SU-DHL-6 (cell line): ENCODE data around the gene GPI.
"Not testable (repeated sequence)": the region's sequence is repeated elsewhere in the genome, so short reads cannot be mapped to it uniquely, and the experiment has no call there.

ENCODE experiments used
- H2AFZ ChIP-seq: fragments of 200-600 bp; sonication (generic); 2 replicates; pipeline ENCODE4 v1.6.1; 2014; ENCODE audit warnings: low read depth, mild to moderate bottlenecking, moderate library complexity, mixed read lengths, antibody characterized with exemption, low read length; ENCODE audit not compliant: severe bottlenecking
- H3F3A ChIP-seq: fragments of 200-600 bp; shearing (Covaris generic); 2 replicates; pipeline ENCODE4 v1.6.0; 2016; ENCODE audit warnings: antibody characterized with exemption, mild to moderate bottlenecking; ENCODE audit not compliant: insufficient read depth
- H3K27ac ChIP-seq: fragments of 200-600 bp; sonication (generic); 2 replicates; pipeline ENCODE4 v1.5.1; 2016; ENCODE audit warnings: low read depth, mild to moderate bottlenecking, low read length, moderate library complexity, mixed read lengths
- H3K27me3 ChIP-seq: fragments of 200-600 bp; sonication (generic), shearing (Covaris generic); 2 replicates; pipeline ENCODE4 v1.6.0; 2014; ENCODE audit warnings: mild to moderate bottlenecking, low read length
- H3K36me3 ChIP-seq: fragments of 200-600 bp; sonication (generic); 2 replicates; pipeline ENCODE4 v1.6.1; 2014; ENCODE audit warnings: mild to moderate bottlenecking, low read length, mixed read lengths
- H3K4me2 ChIP-seq: fragments of 300-600, 200-600 bp; shearing (Covaris generic), sonication (generic); 2 replicates; pipeline ENCODE4 v1.6.0; 2014; ENCODE audit warnings: low read length, low read depth, mild to moderate bottlenecking; ENCODE audit not compliant: poor library complexity, severe bottlenecking
- H3K4me3 ChIP-seq: fragments of 200-600 bp; sonication (generic); 2 replicates; pipeline ENCODE4 v1.5.1; 2014; ENCODE audit warnings: antibody characterized with exemption, low read length, mild to moderate bottlenecking, mixed read lengths; ENCODE audit not compliant: insufficient read depth, poor library complexity, severe bottlenecking
- H3K79me2 ChIP-seq: fragments of 200-600 bp; sonication (generic); 2 replicates; pipeline ENCODE4 v1.6.1; 2014; ENCODE audit warnings: mild to moderate bottlenecking, low read length, moderate library complexity; ENCODE audit not compliant: insufficient read depth
- H3K9ac ChIP-seq: fragments of 200-600 bp; sonication (generic); 2 replicates; pipeline ENCODE4 v1.7.0; 2014; ENCODE audit warnings: mild to moderate bottlenecking, low read length
- H3K9me2 ChIP-seq: fragments of 200-600 bp; sonication (generic); replicated peaks from 2 replicates; pipeline ENCODE4 v1.6.1; 2014; ENCODE audit warnings: low read length; ENCODE audit not compliant: insufficient read depth
- H3K9me3 ChIP-seq: fragments of 200-600 bp; sonication (generic); 2 replicates; pipeline ENCODE4 v1.6.1; 2014; ENCODE audit warnings: low read length, mixed read lengths; ENCODE audit not compliant: insufficient read depth
- H4K20me1 ChIP-seq: fragments of 200-600 bp; sonication (generic); 2 replicates; pipeline ENCODE4 v1.6.1; 2014; ENCODE audit warnings: low read depth, mild to moderate bottlenecking, antibody characterized with exemption, low read length, moderate library complexity, mixed read lengths
- EZH2phosphoT487 ChIP-seq: fragments of 200-600 bp; sonication (generic), shearing (Covaris generic); conservative IDR thresholded peaks from 2 replicates; pipeline ENCODE4 v1.6.1; 2018; ENCODE audit warnings: mild to moderate bottlenecking, antibody characterized with exemption, low read length, moderate library complexity, mixed read lengths
- TF ChIP-seq, protein P1 (sequence below): fragments of 200-600 bp; sonication (generic); IDR thresholded peaks from one replicate; pipeline ENCODE4 v1.5.1; 2017; ENCODE audit warnings: antibody characterized with exemption, mild to moderate bottlenecking, low read length, moderate library complexity; ENCODE audit not compliant: insufficient read depth, poor library complexity, severe bottlenecking

The GPI gene

DNA sequence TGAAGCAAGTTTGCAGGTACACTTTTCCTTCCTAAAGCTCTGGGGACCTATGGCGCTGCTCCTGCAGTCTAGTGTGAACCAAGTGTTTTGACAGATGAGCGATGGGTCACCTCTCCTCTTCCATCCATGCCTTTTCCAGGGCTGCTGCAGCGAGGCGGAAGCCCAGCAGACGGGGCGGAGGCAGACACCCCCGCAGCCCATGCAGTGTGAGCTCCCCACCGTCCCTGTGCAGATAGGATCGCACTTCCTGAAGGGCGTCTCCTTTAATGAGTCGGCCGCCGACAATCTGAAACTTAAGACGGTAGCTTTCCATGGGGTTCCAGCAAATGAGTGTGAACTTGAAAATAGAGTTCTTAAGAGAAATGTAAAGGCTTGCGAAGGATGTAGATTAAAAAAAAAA, 37.1 kb upstream of the GPI start:
- Histone ChIP-seq H3K4me3 (no peak overlapping the region), H3K9me3 (no peaks in the 10 kb centered on the region), H3K4me2 (no peak overlapping the region), H2AFZ (no peak overlapping the region), H3K9me2 (no peaks in the 10 kb centered on the region), H3K36me3 (peaks cover 3% of the 10 kb centered on the region; the same call in 1 of the 2 replicates), H3K9ac (no peak overlapping the region), H3K27me3 (no peaks in the 10 kb centered on the region), H3F3A (no peaks in the 10 kb centered on the region), H3K79me2 (no peaks in the 10 kb centered on the region), H3K27ac (no peak overlapping the region), H4K20me1 (no peaks in the 10 kb centered on the region)
- TF ChIP-seq, protein P1, sequence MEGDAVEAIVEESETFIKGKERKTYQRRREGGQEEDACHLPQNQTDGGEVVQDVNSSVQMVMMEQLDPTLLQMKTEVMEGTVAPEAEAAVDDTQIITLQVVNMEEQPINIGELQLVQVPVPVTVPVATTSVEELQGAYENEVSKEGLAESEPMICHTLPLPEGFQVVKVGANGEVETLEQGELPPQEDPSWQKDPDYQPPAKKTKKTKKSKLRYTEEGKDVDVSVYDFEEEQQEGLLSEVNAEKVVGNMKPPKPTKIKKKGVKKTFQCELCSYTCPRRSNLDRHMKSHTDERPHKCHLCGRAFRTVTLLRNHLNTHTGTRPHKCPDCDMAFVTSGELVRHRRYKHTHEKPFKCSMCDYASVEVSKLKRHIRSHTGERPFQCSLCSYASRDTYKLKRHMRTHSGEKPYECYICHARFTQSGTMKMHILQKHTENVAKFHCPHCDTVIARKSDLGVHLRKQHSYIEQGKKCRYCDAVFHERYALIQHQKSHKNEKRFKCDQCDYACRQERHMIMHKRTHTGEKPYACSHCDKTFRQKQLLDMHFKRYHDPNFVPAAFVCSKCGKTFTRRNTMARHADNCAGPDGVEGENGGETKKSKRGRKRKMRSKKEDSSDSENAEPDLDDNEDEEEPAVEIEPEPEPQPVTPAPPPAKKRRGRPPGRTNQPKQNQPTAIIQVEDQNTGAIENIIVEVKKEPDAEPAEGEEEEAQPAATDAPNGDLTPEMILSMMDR = no peak
- TF ChIP-seq EZH2phosphoT487 = no peak

DNA sequence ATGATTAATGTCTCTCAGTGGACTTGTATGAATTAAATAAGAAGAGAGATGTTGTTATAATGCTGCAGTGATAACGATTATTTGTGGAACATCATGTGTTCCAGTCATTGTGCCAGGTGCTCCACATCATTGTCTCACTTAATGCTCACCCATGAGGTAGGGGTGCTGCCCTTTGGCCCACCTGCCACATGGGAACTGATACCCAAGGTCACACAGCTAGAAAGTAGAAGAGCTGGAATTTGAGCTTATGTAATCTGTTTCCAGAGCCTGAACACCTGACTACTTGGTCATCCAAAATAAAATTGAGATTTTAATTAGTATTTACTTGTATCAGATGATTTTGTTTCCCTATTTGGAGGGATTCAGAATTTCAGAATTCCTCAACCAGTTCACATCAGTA, 36.0 kb upstream of the GPI start:
- H3K27me3 ChIP-seq = no peaks in the 10 kb centered on the region
- H4K20me1 ChIP-seq = no peaks in the 10 kb centered on the region
- H3K9ac ChIP-seq = no peak overlapping the region
- H3F3A ChIP-seq = no peaks in the 10 kb centered on the region
- no peaks in the 10 kb centered on the region for H3K9me2 ChIP-seq
- H3K4me3 ChIP-seq = no peak overlapping the region
- no peaks in the 10 kb centered on the region for H3K79me2 ChIP-seq
- no peak overlapping the region for H2AFZ ChIP-seq
- no peak overlapping the region for H3K27ac ChIP-seq
- peaks cover 7% of the 10 kb centered on the region for H3K36me3 ChIP-seq
- no peaks in the 10 kb centered on the region for H3K9me3 ChIP-seq
- no peak overlapping the region for H3K4me2 ChIP-seq
- no peak for TF ChIP-seq EZH2phosphoT487
- TF ChIP-seq, protein P1 = no peak

DNA sequence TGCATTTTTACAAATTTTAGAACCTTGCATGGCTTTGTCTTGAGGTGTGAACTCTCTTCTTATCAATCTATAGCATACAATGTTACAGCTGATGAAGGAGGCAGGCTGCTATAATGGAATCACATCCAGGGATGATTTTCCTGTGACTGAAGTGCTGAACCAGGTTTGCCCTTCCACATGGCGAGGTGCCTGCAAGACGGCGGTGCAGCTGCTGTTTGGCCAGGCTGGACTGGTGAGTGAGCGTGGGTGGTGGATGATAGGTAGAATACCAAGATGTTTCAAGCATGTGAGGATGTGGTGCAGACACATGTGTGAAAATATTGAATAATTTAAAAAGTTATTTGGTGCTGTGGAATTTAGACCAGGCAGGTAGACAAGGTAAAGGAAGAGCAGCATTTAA, 34.9 kb upstream of the GPI start:
- Histone ChIP-seq H3K4me2 (no peak overlapping the region), H2AFZ (no peak overlapping the region), H3K36me3 (peaks cover 7% of the 10 kb centered on the region), H3K9me3 (no peaks in the 10 kb centered on the region), H3K79me2 (no peaks in the 10 kb centered on the region), H3K27ac (no peak overlapping the region), H3K9me2 (no peaks in the 10 kb centered on the region), H3K9ac (no peak overlapping the region), H4K20me1 (no peaks in the 10 kb centered on the region), H3K4me3 (no peak overlapping the region), H3F3A (no peaks in the 10 kb centered on the region), H3K27me3 (no peaks in the 10 kb centered on the region)
- TF ChIP-seq, protein P1 = no peak
- no peak for TF ChIP-seq EZH2phosphoT487

DNA sequence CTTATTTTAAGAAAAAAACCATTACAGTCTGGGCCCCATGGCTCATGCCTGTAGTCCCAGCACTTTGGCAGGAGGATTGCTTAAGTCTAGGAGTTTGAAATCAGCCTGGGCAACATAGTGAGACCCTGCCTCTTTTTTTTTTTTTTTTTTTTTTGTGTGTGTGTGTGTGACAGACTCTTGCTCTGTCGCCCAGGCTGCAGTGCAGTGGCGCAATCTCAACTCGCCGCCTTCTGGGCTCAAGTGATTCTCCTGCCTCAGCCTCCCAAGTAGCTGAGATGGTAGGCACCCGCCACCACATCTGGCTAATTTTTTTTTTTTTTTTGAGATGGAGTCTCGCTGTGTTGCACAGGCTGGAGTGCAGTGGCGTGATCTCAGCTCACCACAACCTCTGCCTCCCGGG, 34.4 kb upstream of the GPI start:
- not testable (repeated sequence) for H2AFZ ChIP-seq, H3K4me2 ChIP-seq, H3K9me3 ChIP-seq, H3K9ac ChIP-seq, H3K27ac ChIP-seq, H3K27me3 ChIP-seq, H3F3A ChIP-seq, H3K79me2 ChIP-seq, H4K20me1 ChIP-seq, H3K9me2 ChIP-seq, H3K36me3 ChIP-seq, H3K4me3 ChIP-seq

DNA sequence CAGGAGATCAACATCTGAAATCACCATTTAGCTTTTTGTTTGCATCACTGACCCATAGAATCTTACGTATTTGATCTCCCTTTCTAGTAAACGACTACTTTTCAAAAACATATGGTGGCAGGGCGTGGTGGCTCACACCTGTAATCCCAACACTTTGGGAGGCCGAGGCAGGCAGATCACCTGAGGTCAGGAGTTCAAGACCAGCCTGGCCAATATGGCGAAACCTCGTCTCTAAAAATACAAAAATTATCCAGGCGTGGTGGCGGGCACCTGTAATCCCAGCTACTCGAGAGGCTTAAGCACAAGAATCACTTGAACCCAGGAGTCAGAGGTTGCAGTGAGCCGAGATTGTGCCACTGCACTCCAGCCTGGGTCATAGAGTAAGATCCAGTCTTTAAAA, 33.4 kb upstream of the GPI start:
- H3K27ac ChIP-seq, H3K36me3 ChIP-seq, H3K4me2 ChIP-seq, H3K27me3 ChIP-seq, H4K20me1 ChIP-seq, H3K9me2 ChIP-seq, H3K9me3 ChIP-seq, H3K4me3 ChIP-seq, H3F3A ChIP-seq, H2AFZ ChIP-seq, H3K79me2 ChIP-seq, H3K9ac ChIP-seq: not testable (repeated sequence)
